ENCODE measurements around the gene PDIK1L. TPM values are rescaled to one million over a fixed set of nuclear protein-coding genes. Genes with fewer than 3 reads are reported as not detected.

PDIK1L gene
- total RNA-seq, 1 donor from 2014 or later: 3.1 TPM

DNA sequence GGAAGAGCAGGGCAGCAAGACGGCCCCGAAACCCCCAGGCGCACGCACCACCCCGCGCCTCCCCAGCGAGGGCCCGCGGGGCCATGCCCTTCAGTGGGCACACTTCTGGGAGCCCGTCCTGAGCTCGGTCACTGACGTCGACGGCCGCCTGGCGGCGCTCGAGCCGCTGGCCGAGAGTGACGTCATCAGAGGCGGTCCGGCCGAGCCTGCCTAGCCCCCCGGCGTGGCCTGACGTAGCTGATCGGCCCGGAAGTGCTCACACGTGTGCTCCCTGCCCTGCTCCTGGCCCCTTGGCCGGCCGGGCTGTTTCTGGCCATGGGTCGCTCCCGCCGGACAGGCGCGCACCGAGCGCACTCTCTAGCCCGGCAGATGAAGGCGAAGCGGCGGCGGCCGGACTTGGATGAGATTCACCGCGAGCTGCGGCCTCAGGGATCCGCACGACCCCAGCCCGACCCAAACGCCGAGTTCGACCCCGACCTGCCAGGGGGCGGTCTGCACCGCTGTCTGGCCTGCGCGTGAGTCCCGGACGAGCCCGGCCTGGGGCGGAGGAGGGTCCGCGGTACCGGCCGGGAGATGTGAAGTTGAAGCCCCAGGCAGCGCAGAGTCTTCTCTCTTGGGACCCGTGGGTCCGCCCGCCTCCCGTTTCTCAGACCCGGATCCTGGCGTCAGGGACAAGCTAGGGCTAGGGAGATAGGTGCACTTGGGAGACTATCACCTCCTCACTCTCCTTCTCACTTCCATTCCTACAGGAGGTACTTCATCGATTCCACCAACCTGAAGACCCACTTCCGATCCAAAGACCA, 58.2 kb downstream of the PDIK1L start, which contains the start of gene ZNF593:
TSS of gene ZNF593 (plus strand) at position 240 of the 803 bp plus-strand sequence. CDS start at position 316, 76 bp downstream.
- Mint-ChIP-seq H3K36me3 (ENCODE audit: low read depth, unreplicated experiment) (no peaks in the 10 kb centered on the region), H3K4me1 (ENCODE audit: low read depth, unreplicated experiment) (peaks cover 2% of the 10 kb centered on the region), H3K27ac (ENCODE audit: unreplicated experiment) (no peak within 1 kb of the TSS), H3K4me3 (ENCODE audit: unreplicated experiment) (peak within 1 kb of the TSS; percentile 89), H3K9me3 (ENCODE audit: unreplicated experiment) (no peaks in the 10 kb centered on the region), H3K27me3 (ENCODE audit: low read depth, unreplicated experiment) (no peaks in the 10 kb centered on the region)
- no peaks in the 10 kb centered on the region for H3K9me3 ChIP-seq (ENCODE audit: insufficient read depth, low read depth, low read length)
- no peaks in the 10 kb centered on the region for H4K20me1 ChIP-seq (ENCODE audit: insufficient read depth, low read length)
- peak within 1 kb of the TSS; percentile 74 for H3K27ac ChIP-seq (ENCODE audit: low read depth, low read length)
- H3K4me3 ChIP-seq (ENCODE audit: insufficient read depth, low read depth, low read length): peak within 1 kb of the TSS; percentile 68
- H3K4me2 ChIP-seq (ENCODE audit: low read length): peak within 1 kb of the TSS; percentile 88
- H3K27me3 ChIP-seq (ENCODE audit: insufficient read depth, low read length): no peaks in the 10 kb centered on the region
- H3K79me2 ChIP-seq (ENCODE audit: insufficient read depth, low read length): peaks cover 20% of the 10 kb centered on the region
- peak; percentile 78 for DNase-seq (ENCODE audit: low read depth)
- FAIRE-seq: peak; percentile 58
- H3K9ac ChIP-seq (ENCODE audit: low read length): peak within 1 kb of the TSS; percentile 94
- H3K4me1 ChIP-seq (ENCODE audit: insufficient read depth, low read length): peaks cover 16% of the 10 kb centered on the region
- peak within 1 kb of the TSS; percentile 96 for H2AFZ ChIP-seq (ENCODE audit: low read depth, low read length)
- TF ChIP-seq, protein P1, sequence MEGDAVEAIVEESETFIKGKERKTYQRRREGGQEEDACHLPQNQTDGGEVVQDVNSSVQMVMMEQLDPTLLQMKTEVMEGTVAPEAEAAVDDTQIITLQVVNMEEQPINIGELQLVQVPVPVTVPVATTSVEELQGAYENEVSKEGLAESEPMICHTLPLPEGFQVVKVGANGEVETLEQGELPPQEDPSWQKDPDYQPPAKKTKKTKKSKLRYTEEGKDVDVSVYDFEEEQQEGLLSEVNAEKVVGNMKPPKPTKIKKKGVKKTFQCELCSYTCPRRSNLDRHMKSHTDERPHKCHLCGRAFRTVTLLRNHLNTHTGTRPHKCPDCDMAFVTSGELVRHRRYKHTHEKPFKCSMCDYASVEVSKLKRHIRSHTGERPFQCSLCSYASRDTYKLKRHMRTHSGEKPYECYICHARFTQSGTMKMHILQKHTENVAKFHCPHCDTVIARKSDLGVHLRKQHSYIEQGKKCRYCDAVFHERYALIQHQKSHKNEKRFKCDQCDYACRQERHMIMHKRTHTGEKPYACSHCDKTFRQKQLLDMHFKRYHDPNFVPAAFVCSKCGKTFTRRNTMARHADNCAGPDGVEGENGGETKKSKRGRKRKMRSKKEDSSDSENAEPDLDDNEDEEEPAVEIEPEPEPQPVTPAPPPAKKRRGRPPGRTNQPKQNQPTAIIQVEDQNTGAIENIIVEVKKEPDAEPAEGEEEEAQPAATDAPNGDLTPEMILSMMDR (IDR thresholded peaks at IDR 0.05; ENCODE audit: insufficient read depth, low read depth, low read length): peak; percentile 57
- no peak for TF ChIP-seq EZH2 (IDR thresholded peaks at IDR 0.05; ENCODE audit: insufficient read depth, low read length)
- no peaks in the 10 kb centered on the region for H3K36me3 ChIP-seq (ENCODE audit: insufficient read depth, low read length)

GRCh38 chr1:26170472-26170821, 58.8 kb downstream of the PDIK1L start:
- Histone ChIP-seq H3K9me3 (ENCODE audit: insufficient read depth, low read depth, low read length) (no peaks in the 10 kb centered on the region), H3K4me2 (ENCODE audit: low read length) (peak overlapping the region; percentile 88), H4K20me1 (ENCODE audit: insufficient read depth, low read length) (no peaks in the 10 kb centered on the region), H3K36me3 (ENCODE audit: insufficient read depth, low read length) (no peaks in the 10 kb centered on the region), H3K27ac (ENCODE audit: low read depth, low read length) (peak overlapping the region; percentile 74), H3K27me3 (ENCODE audit: insufficient read depth, low read length) (no peaks in the 10 kb centered on the region), H2AFZ (ENCODE audit: low read depth, low read length) (peak overlapping the region; percentile 96), H3K4me1 (ENCODE audit: insufficient read depth, low read length) (peaks cover 13% of the 10 kb centered on the region), H3K79me2 (ENCODE audit: insufficient read depth, low read length) (peaks cover 20% of the 10 kb centered on the region), H3K9ac (ENCODE audit: low read length) (peak overlapping the region; percentile 94), H3K4me3 (ENCODE audit: insufficient read depth, low read depth, low read length) (peak overlapping the region; percentile 68)
- Mint-ChIP-seq H3K27me3 (ENCODE audit: low read depth, unreplicated experiment) (no peaks in the 10 kb centered on the region), H3K9me3 (ENCODE audit: unreplicated experiment) (no peaks in the 10 kb centered on the region), H3K36me3 (ENCODE audit: low read depth, unreplicated experiment) (no peaks in the 10 kb centered on the region), H3K4me3 (ENCODE audit: unreplicated experiment) (peak overlapping the region; percentile 89), H3K4me1 (ENCODE audit: low read depth, unreplicated experiment) (no peaks in the 10 kb centered on the region), H3K27ac (ENCODE audit: unreplicated experiment) (no peak overlapping the region)
- TF ChIP-seq EZH2 (IDR thresholded peaks at IDR 0.05; ENCODE audit: insufficient read depth, low read length): no peak
- TF ChIP-seq, protein P1 (IDR thresholded peaks at IDR 0.05; ENCODE audit: insufficient read depth, low read depth, low read length): no peak
- FAIRE-seq (no peak), DNase-seq (ENCODE audit: low read depth) (no peak)
